ENCODE data around the gene USP49. TPM values are rescaled to one million over a fixed set of nuclear protein-coding genes. Genes with fewer than 3 reads are reported as not detected.

Gene USP49
- total and polyA plus RNA-seq, 11 donors: 0.87 to 3.4 (median 1.7) TPM

DNA sequence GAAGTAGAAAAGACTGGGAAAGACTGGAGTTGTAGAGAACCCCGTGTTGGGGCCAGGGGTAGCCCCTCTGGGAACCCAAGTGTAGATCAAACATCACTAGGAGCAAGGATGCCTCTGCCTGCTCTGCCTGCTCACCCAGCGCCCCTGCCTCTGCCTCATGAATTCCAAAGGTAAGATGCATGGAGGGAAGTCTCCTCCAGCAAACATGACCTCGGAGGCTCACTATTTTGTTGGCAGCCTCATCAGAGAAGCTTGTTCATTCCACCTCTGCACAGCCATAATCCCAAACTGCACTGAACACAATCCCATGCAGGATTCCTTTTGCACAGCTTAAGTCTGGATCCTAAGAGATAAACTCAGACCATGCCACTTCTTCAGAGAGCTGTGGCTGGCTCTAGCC lies 120.3 kb downstream of the USP49 start:
- H3K9me3 ChIP-seq: no peaks in the 10 kb centered on the region
- no peak overlapping the region for H3K27ac ChIP-seq
- no peak overlapping the region for H3K4me3 ChIP-seq
- 84 to 94% (median 88%) methylated on average over 3 of the region's 3 CpGs for WGBS, 4 donors
- ATAC-seq (no peak), DNase-seq (no peak)
- H3K36me3 ChIP-seq: peaks cover 0 to 79% (median 66%) of the 10 kb centered on the region in 9 donors
- H3K27me3 ChIP-seq: no peaks in the 10 kb centered on the region
- intact Hi-C loops (cut with DNase I): loop anchor here in 8 of 10 donors (2.0 to 10.0 kb wide), 11 partner anchors 38 to 442 kb away; partner anchors contain the start of genes TFEB (in 6 of the 8) and MRPS10 (in 1 of the 8)
- TF ChIP-seq, protein P1, sequence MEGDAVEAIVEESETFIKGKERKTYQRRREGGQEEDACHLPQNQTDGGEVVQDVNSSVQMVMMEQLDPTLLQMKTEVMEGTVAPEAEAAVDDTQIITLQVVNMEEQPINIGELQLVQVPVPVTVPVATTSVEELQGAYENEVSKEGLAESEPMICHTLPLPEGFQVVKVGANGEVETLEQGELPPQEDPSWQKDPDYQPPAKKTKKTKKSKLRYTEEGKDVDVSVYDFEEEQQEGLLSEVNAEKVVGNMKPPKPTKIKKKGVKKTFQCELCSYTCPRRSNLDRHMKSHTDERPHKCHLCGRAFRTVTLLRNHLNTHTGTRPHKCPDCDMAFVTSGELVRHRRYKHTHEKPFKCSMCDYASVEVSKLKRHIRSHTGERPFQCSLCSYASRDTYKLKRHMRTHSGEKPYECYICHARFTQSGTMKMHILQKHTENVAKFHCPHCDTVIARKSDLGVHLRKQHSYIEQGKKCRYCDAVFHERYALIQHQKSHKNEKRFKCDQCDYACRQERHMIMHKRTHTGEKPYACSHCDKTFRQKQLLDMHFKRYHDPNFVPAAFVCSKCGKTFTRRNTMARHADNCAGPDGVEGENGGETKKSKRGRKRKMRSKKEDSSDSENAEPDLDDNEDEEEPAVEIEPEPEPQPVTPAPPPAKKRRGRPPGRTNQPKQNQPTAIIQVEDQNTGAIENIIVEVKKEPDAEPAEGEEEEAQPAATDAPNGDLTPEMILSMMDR (IDR thresholded peaks at IDR 0.05): no peak
- no peak for TF ChIP-seq POLR2A (IDR thresholded peaks at IDR 0.05)
- H3K4me1 ChIP-seq: peaks cover 0 to 27% (median 10%) of the 10 kb centered on the region in 12 donors

DNA sequence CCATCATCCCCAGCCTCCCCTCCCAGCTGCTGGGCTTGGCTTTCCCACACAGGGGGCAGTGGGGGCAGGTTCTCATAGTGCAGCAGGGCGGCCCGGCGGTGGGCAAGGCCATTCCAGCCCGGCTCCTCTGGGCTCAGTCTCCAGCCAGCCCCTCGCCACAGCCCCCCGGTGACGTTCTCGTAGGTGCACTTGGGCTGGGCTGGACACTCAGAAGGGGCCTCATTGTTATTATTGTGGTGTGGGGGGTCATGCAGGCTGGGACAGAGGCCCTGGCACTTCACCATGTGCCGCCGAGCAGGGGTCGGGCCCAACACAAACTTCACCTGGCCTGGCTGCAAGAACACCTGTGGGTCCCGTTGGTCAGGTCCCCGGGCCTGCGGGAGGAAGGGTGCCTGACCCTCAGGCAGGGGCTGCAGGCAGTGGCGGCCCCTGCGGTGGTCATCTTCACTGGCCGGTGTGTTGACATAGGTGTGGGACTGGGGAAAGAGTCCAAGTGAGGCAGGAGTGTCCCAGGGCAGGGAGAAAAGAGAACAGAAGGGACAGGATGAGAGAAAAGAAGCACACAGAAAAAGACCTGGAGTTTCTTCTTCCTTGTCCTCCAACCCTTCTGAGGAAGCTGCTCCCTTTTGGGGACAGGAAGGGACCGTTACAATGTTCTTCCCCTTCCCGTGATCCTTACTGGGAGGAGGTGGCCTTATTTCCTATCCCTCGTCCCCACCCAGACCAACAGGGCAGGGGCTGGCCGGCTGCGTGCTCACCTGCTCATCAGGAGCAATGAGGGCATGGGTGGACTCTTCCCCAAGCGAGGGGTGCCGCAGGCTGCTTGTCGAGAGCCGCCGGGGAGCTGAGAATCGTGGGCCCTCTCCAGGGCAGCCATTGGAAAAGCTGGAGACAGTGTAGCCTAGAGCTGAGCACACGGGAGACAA lies 123.9 kb downstream of the USP49 start:
- no peak for DNase-seq

DNA sequence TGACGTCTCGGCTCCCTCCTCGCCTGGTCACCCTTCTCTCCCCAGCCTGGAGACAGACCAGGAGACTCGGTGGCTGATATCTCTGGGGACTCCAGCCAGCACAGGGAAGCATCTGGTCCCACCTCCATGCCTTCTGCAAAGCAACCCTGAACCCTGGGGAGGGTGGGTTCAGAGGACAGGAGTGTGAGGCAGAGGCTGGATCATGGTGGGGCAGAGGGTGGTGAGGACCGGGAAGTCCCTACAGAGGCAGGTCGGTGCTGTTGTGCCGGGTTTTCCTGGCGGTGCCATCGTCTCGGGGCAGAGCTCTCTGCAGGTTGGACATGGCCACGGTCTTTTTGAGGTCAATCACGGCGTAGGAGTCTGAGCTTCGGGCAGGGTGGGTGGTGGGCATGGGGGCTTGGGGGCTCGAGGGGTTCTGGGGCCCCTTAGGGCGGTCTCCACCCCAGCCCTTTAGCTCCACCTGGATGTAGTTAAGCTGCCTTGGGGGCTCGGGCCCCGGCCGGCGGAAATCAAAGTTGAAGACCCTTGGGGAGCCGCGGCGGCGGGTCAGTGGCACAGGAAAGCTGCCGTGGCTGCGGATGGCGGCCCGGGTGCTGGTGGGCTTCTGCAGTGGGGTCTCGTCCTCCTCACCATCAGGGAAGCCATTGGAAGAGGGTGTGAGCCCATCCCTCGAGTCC lies 124.7 kb downstream of the USP49 start:
- TF ChIP-seq, protein P1 (IDR thresholded peaks at IDR 0.05): no peak
- TF ChIP-seq POLR2A (IDR thresholded peaks at IDR 0.05): no peak
- intact Hi-C loops (cut with DNase I): loop anchor here in 5 of 10 donors (5.0 to 10.0 kb wide), 5 partner anchors 33 to 406 kb away; partner anchors contain the start of gene TFEB (in 1 of the 5)
- no peaks in the 10 kb centered on the region for H3K27me3 ChIP-seq
- no peak for ATAC-seq
- 91 to 92% (median 92%) methylated on average over 28 to 30 of the region's 30 CpGs for WGBS, 4 donors
- DNase-seq: no peak
- no peak overlapping the region for H3K4me3 ChIP-seq
- H3K9me3 ChIP-seq: no peaks in the 10 kb centered on the region
- H3K27ac ChIP-seq: no peak overlapping the region
- peaks cover 0 to 63% (median 54%) of the 10 kb centered on the region in 9 donors for H3K36me3 ChIP-seq
- peaks cover 0 to 28% (median 19%) of the 10 kb centered on the region in 12 donors for H3K4me1 ChIP-seq

More for the DNA sequence above, 123.9 kb downstream of the USP49 start:
- intact Hi-C loops (cut with DNase I): loop anchor here in 5 of 10 donors (5.0 to 10.0 kb wide), 5 partner anchors 34 to 407 kb away; partner anchors contain the start of gene TFEB (in 1 of the 5)
- Histone ChIP-seq H3K4me1 (peaks cover 0 to 28% (median 18%) of the 10 kb centered on the region in 12 donors), H3K4me3 (no peak overlapping the region), H3K27ac (no peak overlapping the region), H3K27me3 (no peaks in the 10 kb centered on the region), H3K36me3 (peaks cover 0 to 71% (median 58%) of the 10 kb centered on the region in 9 donors), H3K9me3 (no peaks in the 10 kb centered on the region)
- ATAC-seq: no peak
- TF ChIP-seq, protein P1 (IDR thresholded peaks at IDR 0.05): no peak
- TF ChIP-seq POLR2A (IDR thresholded peaks at IDR 0.05): no peak
- 86 to 92% (median 89%) methylated on average over 28 to 29 of the region's 29 CpGs for WGBS, 4 donors

Measured in heart left ventricle (tissue), 16 donors.